B cell (primary cell): ENCODE data around the gene VLDLR. TPM values are rescaled to one million over a fixed set of nuclear protein-coding genes. Genes with fewer than 3 reads are reported as not detected.

ENCODE experiments used
- ATAC-seq: fragments of 200-7000 bp; cut with Tn5 transposase; one replicate; pipeline ENCODE4 v1.10.0; 2021; ENCODE audit warnings: low read depth, mild to moderate bottlenecking, moderate number of reproducible peaks, moderate library complexity
- CTCF ChIA-PET: fragments of 350-600 bp; sonication (Branson Sonifier 250); formaldehyde crosslinking; loops from one replicate; lab custom pipeline; 2021; ENCODE audit warnings: antibody characterized with exemption, inconsistent platforms; lab: Charles Lee
- POLR2A ChIA-PET: fragments of 350-600 bp; sonication (Branson Sonifier 250); formaldehyde crosslinking; loops from one replicate; lab custom pipeline; 2021; ENCODE audit warnings: antibody characterized with exemption; lab: Charles Lee
- DNase-seq: peaks from one replicate; pipeline ENCODE4 v3.0.0; 2013
- H2AFZ ChIP-seq: 2 replicates; pipeline ENCODE4 v1.6.1; 2012; ENCODE audit warnings: mild to moderate bottlenecking, low read depth, low read length; ENCODE audit not compliant: insufficient read depth, poor library complexity, severe bottlenecking
- H3K27ac ChIP-seq, 2 donors: 1 replicate in 1 of 2; 2 replicates in 1 of 2; pipeline ENCODE4 v1.5.1; 2012 to 2013; ENCODE audit warnings: low read length in 2 of 2, mild to moderate bottlenecking in 2 of 2, moderate library complexity in 1 of 2
- H3K27me3 ChIP-seq, 4 experiments: fragments of 200-600 bp in 1 of 4; sonication (generic) in 1 of 4; replicated peaks in 1 of 4; 1 replicate in 2 of 4; 2 replicates in 2 of 4; pipeline versions ENCODE4 v1.6.1 to v1.7.0; 2013 to 2016; ENCODE audit warnings: low read length in 3 of 4, mild to moderate bottlenecking in 2 of 4, mixed read lengths in 1 of 4, moderate library complexity in 1 of 4; ENCODE audit not compliant: insufficient read depth in 4 of 4, control insufficient read depth in 3 of 4; ENCODE audit errors: control extremely low read depth in 1 of 4
- H3K36me3 ChIP-seq, 2 experiments: replicated peaks in 1 of 2; 1 replicate in 1 of 2; 2 replicates in 1 of 2; pipeline versions ENCODE4 v1.6.1 to v1.7.1; 2013; ENCODE audit warnings: low read length in 1 of 2; ENCODE audit not compliant: insufficient read depth in 2 of 2, control insufficient read depth in 1 of 2; ENCODE audit errors: control extremely low read depth in 1 of 2, extremely low read depth in 1 of 2
- H3K4me1 ChIP-seq, 2 donors: fragments of 200-600 bp in 1 of 2; sonication (generic) in 1 of 2; 1 replicate in 1 of 2; 2 replicates in 1 of 2; pipeline versions ENCODE4 v1.5.1 to v1.6.1; 2013 to 2017; ENCODE audit warnings: low read length in 2 of 2; ENCODE audit not compliant: control insufficient read depth in 2 of 2, insufficient read depth in 2 of 2
- H3K4me2 ChIP-seq: replicated peaks from 2 replicates; pipeline ENCODE3; 2012; ENCODE audit warnings: mild to moderate bottlenecking, low read depth, low read length; ENCODE audit not compliant: poor library complexity, severe bottlenecking
- H3K4me3 ChIP-seq, 5 experiments: fragments of 200-600 bp in 1 of 5; sonication (generic) in 1 of 5; 1 replicate in 3 of 5; 2 replicates in 2 of 5; pipeline versions ENCODE4 v1.5.1 to v1.7.0; 2011 to 2016; ENCODE audit warnings: low read length in 4 of 5, mild to moderate bottlenecking in 4 of 5, low read depth in 2 of 5, control low read depth in 1 of 5, moderate library complexity in 1 of 5; ENCODE audit not compliant: insufficient read depth in 1 of 5; ENCODE audit errors: control extremely low read depth in 1 of 5, extremely low read depth in 1 of 5
- H3K79me2 ChIP-seq: fragments of 200-600 bp; sonication (generic); one replicate; pipeline ENCODE4 v1.6.0; 2016; ENCODE audit warnings: low read length; ENCODE audit not compliant: control insufficient read depth, insufficient read depth
- H3K9ac ChIP-seq: fragments of 200-600 bp; sonication (generic); 2 replicates; pipeline ENCODE4 v1.6.1; 2017; ENCODE audit warnings: mild to moderate bottlenecking, low read length, moderate library complexity
- H3K9me3 ChIP-seq, 3 donors: one replicate each; pipeline versions ENCODE4 v1.6.1 to v1.7.1; 2013; ENCODE audit warnings: low read length in 2 of 3; ENCODE audit not compliant: control insufficient read depth in 2 of 3, insufficient read depth in 1 of 3; ENCODE audit errors: control extremely low read depth in 1 of 3
- H4K20me1 ChIP-seq: 2 replicates; pipeline ENCODE4 v1.6.0; 2012; ENCODE audit warnings: mild to moderate bottlenecking, low read length; ENCODE audit not compliant: insufficient read depth, control insufficient read depth, poor library complexity, severe bottlenecking
- H3K27ac Mint-ChIP-seq: one replicate; pipeline ENCODE4 v1.8.0; 2021; ENCODE audit warnings: mixed read lengths
- H3K27me3 Mint-ChIP-seq: one replicate; pipeline ENCODE4 v1.8.0; 2021; ENCODE audit warnings: mixed read lengths
- H3K4me1 Mint-ChIP-seq: one replicate; pipeline ENCODE4 v1.8.0; 2021; ENCODE audit warnings: mixed read lengths
- H3K4me3 Mint-ChIP-seq: one replicate; pipeline ENCODE4 v1.8.0; 2021; ENCODE audit warnings: mixed read lengths
- H3K9me3 Mint-ChIP-seq: one replicate; pipeline ENCODE4 v1.8.0; 2022; ENCODE audit warnings: mixed read lengths; ENCODE audit not compliant: insufficient read depth
- CTCF ChIP-seq: fragments of 200-600 bp; IDR thresholded peaks from one replicate; pipeline ENCODE4 v1.8.0; 2022; ENCODE audit warnings: antibody characterized with exemption, mild to moderate bottlenecking
- EZH2 ChIP-seq: IDR thresholded peaks from 2 replicates; pipeline ENCODE4 v1.6.1; 2012; ENCODE audit warnings: borderline replicate concordance, low read depth, mild to moderate bottlenecking, moderate library complexity, low read length; ENCODE audit not compliant: insufficient read depth, poor library complexity, severe bottlenecking
- WGBS: methylation state at CpG from one replicate; pipeline ENCODE4 v1.1.5; 2013; ENCODE audit warnings: missing lambda C conversion rate; ENCODE audit not compliant: insufficient coverage; 5-methylcytosine and 5-hydroxymethylcytosine counted together
- intact Hi-C: fragments of 100-400 bp; cut with micrococcal nuclease; formaldehyde crosslinking; loops from one replicate; pipeline ENCODE4 v1.10.0; 2022
- polyA plus RNA-seq: library from polyadenylated mRNA; depleted of rRNA; stranded (reverse); fragments of >200 nt; gene quantifications from 2 replicates; pipeline ENCODE4 v1.2.3, GENCODE V29; 2012
- total RNA-seq, 2 donors: library from RNA; stranded (reverse); fragments of 120-200 nt in 1 of 2; gene quantifications; 1 replicate in 1 of 2; 2 replicates in 1 of 2; pipeline versions ENCODE4 v1.2.3 to v1.2.4, GENCODE V29; 2013 to 2022

The VLDLR gene
- total and polyA plus RNA-seq, 2 donors (not counting 1 experiment from before 2014, with no cell fraction given): 0.03 TPM; not detected in 1

- ChIA-PET POLR2A (no interaction called here), CTCF (no interaction called here)
- Histone ChIP-seq H3K4me3 (no peak overlapping the region), H3K9ac (no peak overlapping the region), H3K36me3 (no peaks in the 10 kb centered on the region), H3K27ac (no peak overlapping the region), H2AFZ (no peak overlapping the region), H3K79me2 (no peaks in the 10 kb centered on the region), H4K20me1 (no peaks in the 10 kb centered on the region), H3K4me1 (no peaks in the 10 kb centered on the region), H3K4me2 (no peak overlapping the region), H3K9me3 (no peaks in the 10 kb centered on the region), H3K27me3 (no peaks in the 10 kb centered on the region)
- Mint-ChIP-seq H3K27ac (no peak overlapping the region), H3K4me3 (no peak overlapping the region), H3K4me1 (no peaks in the 10 kb centered on the region), H3K9me3 (no peaks in the 10 kb centered on the region), H3K27me3 (no peaks in the 10 kb centered on the region)
- intact Hi-C loops: no loop called here
- TF ChIP-seq EZH2 (no peak), CTCF (no peak)
- WGBS: 100% methylated on average over 1 of the region's 2 CpGs
- DNase-seq (no peak), ATAC-seq (no peak)
Observed at GRCh38 chr9:2691626-2692025, 70.0 kb downstream of the VLDLR start.

GRCh38 chr9:2693056-2693455 lies 71.5 kb downstream of the VLDLR start:
- WGBS: no CpG with 5 or more reads among the region's 3 CpGs
- Histone ChIP-seq H3K27me3 (no peaks in the 10 kb centered on the region), H3K9me3 (no peaks in the 10 kb centered on the region), H3K4me1 (no peaks in the 10 kb centered on the region), H2AFZ (no peak overlapping the region), H3K79me2 (no peaks in the 10 kb centered on the region), H3K4me3 (no peak overlapping the region), H3K9ac (no peak overlapping the region), H4K20me1 (no peaks in the 10 kb centered on the region), H3K36me3 (no peaks in the 10 kb centered on the region), H3K27ac (no peak overlapping the region), H3K4me2 (no peak overlapping the region)
- ChIA-PET CTCF (no interaction called here), POLR2A (no interaction called here)
- H3K4me3 Mint-ChIP-seq: no peak overlapping the region
- no peak overlapping the region for H3K27ac Mint-ChIP-seq
- peaks cover 8% of the 10 kb centered on the region for H3K4me1 Mint-ChIP-seq
- no peaks in the 10 kb centered on the region for H3K27me3 Mint-ChIP-seq
- TF ChIP-seq EZH2 (no peak), CTCF (no peak)
- DNase-seq (no peak), ATAC-seq (no peak)
- intact Hi-C loops: no loop called here
- no peaks in the 10 kb centered on the region for H3K9me3 Mint-ChIP-seq
